ENCODE results near the gene SUN2.

DNA sequence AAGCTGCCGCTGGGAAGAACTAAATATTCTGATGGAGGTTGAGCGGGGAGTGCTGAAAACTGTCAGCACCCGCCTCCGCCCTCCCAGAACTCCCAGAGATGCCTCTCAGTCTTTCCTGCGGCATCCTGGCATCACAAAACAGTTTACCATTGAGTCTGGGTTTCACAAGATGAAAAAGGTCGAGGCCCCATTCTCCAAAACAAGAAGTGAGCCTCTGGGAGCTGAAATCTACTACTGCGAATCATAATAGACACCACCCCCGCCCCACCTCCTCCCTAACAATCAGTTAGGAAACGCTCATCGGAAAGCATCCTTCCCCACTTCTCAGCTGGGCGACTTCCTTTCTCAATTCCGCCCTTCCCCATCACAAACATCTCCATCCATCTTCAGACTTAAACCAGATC, 1.0 kb downstream of the SUN2 start:
- no peak for TF ChIP-seq EZH2 (IDR thresholded peaks at IDR 0.05; ENCODE audit: borderline replicate concordance, insufficient read depth, low read depth, low read length, poor library complexity, severe bottlenecking)
- TF ChIP-seq, protein P1, sequence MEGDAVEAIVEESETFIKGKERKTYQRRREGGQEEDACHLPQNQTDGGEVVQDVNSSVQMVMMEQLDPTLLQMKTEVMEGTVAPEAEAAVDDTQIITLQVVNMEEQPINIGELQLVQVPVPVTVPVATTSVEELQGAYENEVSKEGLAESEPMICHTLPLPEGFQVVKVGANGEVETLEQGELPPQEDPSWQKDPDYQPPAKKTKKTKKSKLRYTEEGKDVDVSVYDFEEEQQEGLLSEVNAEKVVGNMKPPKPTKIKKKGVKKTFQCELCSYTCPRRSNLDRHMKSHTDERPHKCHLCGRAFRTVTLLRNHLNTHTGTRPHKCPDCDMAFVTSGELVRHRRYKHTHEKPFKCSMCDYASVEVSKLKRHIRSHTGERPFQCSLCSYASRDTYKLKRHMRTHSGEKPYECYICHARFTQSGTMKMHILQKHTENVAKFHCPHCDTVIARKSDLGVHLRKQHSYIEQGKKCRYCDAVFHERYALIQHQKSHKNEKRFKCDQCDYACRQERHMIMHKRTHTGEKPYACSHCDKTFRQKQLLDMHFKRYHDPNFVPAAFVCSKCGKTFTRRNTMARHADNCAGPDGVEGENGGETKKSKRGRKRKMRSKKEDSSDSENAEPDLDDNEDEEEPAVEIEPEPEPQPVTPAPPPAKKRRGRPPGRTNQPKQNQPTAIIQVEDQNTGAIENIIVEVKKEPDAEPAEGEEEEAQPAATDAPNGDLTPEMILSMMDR (IDR thresholded peaks at IDR 0.05) = no peak

All from B cell (primary cell).